Activated CD8-positive, alpha-beta T cell treated with anti-CD3 and anti-CD28 coated beads for 36 hours (primary cell): ENCODE data around the gene GALNT17. TPM values are rescaled to one million over a fixed set of nuclear protein-coding genes. Genes with fewer than 3 reads are reported as not detected.

Experiments used
- ATAC-seq: fragments of 200-7000 bp; cut with Tn5 transposase; one replicate; pipeline ENCODE4 v1.10.0; 2021; ENCODE audit warnings: mild to moderate bottlenecking, moderate library complexity
- CTCF ChIA-PET: fragments of 350-600 bp; sonication (Branson Sonifier 250); formaldehyde crosslinking; loops from one replicate; lab custom pipeline; 2021; ENCODE audit warnings: antibody characterized with exemption; lab: Charles Lee
- POLR2A ChIA-PET: fragments of 350-600 bp; sonication (Branson Sonifier 250); formaldehyde crosslinking; loops from one replicate; lab custom pipeline; 2021; ENCODE audit warnings: antibody characterized with exemption; lab: Charles Lee
- DNase-seq: peaks from one replicate; pipeline ENCODE4 v3.0.0-alpha.2; 2020
- H3K27ac Mint-ChIP-seq: one replicate; pipeline ENCODE4 v1.8.0; 2021; ENCODE audit warnings: mild to moderate bottlenecking, mixed read lengths
- H3K27me3 Mint-ChIP-seq: one replicate; pipeline ENCODE4 v1.8.0; 2021; ENCODE audit warnings: mixed read lengths
- H3K36me3 Mint-ChIP-seq: one replicate; pipeline ENCODE4 v1.8.0; 2021; ENCODE audit warnings: low read depth, mixed read lengths
- H3K4me1 Mint-ChIP-seq: one replicate; pipeline ENCODE4 v1.8.0; 2021; ENCODE audit warnings: low read depth, mixed read lengths
- H3K4me3 Mint-ChIP-seq: one replicate; pipeline ENCODE4 v1.8.0; 2021; ENCODE audit warnings: mild to moderate bottlenecking, moderate library complexity, mixed read lengths
- H3K9me3 Mint-ChIP-seq: one replicate; pipeline ENCODE4 v1.8.0; 2021; ENCODE audit warnings: mixed read lengths
- intact Hi-C: fragments of 100-400 bp; cut with micrococcal nuclease; formaldehyde crosslinking; loops from one replicate; pipeline ENCODE4 v1.10.0; 2022
- total RNA-seq, 2 experiments: library from RNA; stranded (reverse); gene quantifications; one replicate each; pipeline ENCODE4 v1.2.3, GENCODE V29; 2021
- TF ChIP-seq, protein P1 (sequence below): fragments of 200-600 bp; IDR thresholded peaks from one replicate; pipeline ENCODE4 v1.8.0; 2022; ENCODE audit warnings: antibody characterized with exemption, mild to moderate bottlenecking

The GALNT17 gene
- total RNA-seq, 2 experiments from 2014 or later: not detected

DNA sequence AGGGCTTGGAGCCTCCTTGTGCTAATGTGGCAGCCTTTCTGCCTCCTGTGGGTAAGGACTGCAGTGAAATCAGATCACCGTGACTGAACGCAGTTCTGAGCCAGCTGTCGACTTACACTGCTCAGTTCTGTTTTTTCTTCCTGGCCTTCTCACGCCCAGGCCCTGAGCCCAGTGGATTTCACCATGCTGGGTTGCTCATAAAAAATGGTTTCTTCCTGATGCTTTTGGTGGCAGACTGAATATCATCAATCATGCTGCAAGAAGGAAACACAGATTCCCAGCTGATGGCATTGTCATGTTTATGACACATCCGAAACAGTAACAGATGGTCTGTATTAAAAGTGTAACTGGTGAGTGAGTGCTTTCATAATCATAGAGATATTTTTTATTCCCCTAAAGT is 389.6 kb downstream of the GALNT17 start:
- TF ChIP-seq, protein P1, sequence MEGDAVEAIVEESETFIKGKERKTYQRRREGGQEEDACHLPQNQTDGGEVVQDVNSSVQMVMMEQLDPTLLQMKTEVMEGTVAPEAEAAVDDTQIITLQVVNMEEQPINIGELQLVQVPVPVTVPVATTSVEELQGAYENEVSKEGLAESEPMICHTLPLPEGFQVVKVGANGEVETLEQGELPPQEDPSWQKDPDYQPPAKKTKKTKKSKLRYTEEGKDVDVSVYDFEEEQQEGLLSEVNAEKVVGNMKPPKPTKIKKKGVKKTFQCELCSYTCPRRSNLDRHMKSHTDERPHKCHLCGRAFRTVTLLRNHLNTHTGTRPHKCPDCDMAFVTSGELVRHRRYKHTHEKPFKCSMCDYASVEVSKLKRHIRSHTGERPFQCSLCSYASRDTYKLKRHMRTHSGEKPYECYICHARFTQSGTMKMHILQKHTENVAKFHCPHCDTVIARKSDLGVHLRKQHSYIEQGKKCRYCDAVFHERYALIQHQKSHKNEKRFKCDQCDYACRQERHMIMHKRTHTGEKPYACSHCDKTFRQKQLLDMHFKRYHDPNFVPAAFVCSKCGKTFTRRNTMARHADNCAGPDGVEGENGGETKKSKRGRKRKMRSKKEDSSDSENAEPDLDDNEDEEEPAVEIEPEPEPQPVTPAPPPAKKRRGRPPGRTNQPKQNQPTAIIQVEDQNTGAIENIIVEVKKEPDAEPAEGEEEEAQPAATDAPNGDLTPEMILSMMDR: no peak
- no peaks in the 10 kb centered on the region for H3K27me3 Mint-ChIP-seq
- no peak overlapping the region for H3K27ac Mint-ChIP-seq
- ChIA-PET CTCF (no interaction called here), POLR2A (no interaction called here)
- H3K4me1 Mint-ChIP-seq: no peaks in the 10 kb centered on the region
- no peak overlapping the region for H3K4me3 Mint-ChIP-seq
- no peak for DNase-seq
- H3K36me3 Mint-ChIP-seq: no peaks in the 10 kb centered on the region
- intact Hi-C loops: no loop called here
- no peak for ATAC-seq
- H3K9me3 Mint-ChIP-seq: peaks cover 13% of the 10 kb centered on the region

DNA sequence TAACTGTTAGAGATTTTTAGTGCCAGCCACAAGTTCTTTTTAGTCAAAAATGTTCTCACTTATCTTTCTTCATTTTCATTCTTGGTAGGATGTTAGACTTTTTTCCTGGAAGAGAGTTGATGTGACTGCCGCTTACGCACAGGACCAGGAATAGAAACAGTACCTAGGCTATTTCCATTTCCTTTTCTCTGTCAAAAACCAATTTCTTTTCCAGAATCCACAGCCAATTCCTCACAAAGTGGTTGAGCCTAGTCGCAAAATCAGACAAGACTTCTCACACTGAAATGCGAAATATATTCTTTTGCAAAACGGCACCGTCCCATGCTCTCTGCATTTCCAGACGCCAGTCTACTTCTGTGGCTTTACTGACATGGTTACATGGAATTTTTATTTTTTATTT is 394.2 kb downstream of the GALNT17 start:
- H3K4me1 Mint-ChIP-seq: no peaks in the 10 kb centered on the region
- intact Hi-C loops: no loop called here
- no peak overlapping the region for H3K27ac Mint-ChIP-seq
- ChIA-PET CTCF (no interaction called here), POLR2A (no interaction called here)
- DNase-seq (no peak), ATAC-seq (no peak)
- TF ChIP-seq, protein P1: no peak
- no peaks in the 10 kb centered on the region for H3K36me3 Mint-ChIP-seq
- H3K27me3 Mint-ChIP-seq: no peaks in the 10 kb centered on the region
- H3K4me3 Mint-ChIP-seq: no peak overlapping the region
- peaks cover 5% of the 10 kb centered on the region for H3K9me3 Mint-ChIP-seq

DNA sequence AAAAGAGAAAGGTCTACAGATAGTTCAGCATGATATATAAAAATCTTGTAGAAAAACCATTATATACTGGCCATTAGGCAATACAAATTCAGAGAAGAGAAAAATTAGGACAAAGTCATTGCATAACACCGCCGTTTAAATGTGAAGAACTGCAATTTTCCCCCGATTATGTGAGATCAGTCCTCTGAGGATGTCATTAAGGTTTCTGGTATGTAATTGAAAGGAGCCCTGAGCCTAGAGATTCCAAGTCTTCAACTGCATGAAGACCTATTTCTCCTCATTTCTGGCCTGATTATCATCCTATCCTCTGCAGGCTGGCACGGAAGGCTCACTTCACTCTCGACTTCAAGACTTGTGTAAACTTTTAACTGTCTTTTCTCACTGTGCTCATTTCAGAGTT is 395.3 kb downstream of the GALNT17 start:
- Mint-ChIP-seq H3K4me3 (no peak overlapping the region), H3K4me1 (no peaks in the 10 kb centered on the region), H3K9me3 (peaks cover 5% of the 10 kb centered on the region), H3K27me3 (no peaks in the 10 kb centered on the region), H3K36me3 (no peaks in the 10 kb centered on the region), H3K27ac (no peak overlapping the region)
- no peak for DNase-seq
- intact Hi-C loops: no loop called here
- CTCF ChIA-PET: no interaction called here
- TF ChIP-seq, protein P1: no peak
- POLR2A ChIA-PET: no interaction called here
- ATAC-seq: no peak

DNA sequence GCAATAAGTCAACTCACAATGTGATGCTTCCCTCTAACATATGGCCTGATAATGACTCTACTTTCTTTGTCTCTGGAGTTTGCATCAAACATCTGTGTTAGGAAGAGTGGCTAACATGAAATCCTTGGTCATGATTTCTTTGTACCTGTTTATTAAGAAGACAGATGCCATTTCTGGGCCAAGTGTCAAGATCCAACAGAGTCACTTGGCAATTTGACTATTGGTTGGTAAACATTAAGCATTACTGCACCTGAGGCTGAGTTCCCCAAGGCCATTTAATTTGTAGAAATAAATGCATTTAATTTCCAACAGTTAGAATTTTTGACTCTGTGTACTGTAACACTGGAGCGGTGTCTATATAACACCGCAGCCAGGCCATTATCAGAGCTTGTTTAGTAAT is 403.7 kb downstream of the GALNT17 start:
- ChIA-PET POLR2A (no interaction called here), CTCF (no interaction called here)
- no peaks in the 10 kb centered on the region for H3K27me3 Mint-ChIP-seq
- H3K36me3 Mint-ChIP-seq: no peaks in the 10 kb centered on the region
- intact Hi-C loops: no loop called here
- H3K4me1 Mint-ChIP-seq: no peaks in the 10 kb centered on the region
- no peak overlapping the region for H3K4me3 Mint-ChIP-seq
- DNase-seq: no peak
- ATAC-seq: no peak
- TF ChIP-seq, protein P1: no peak
- H3K27ac Mint-ChIP-seq: no peak overlapping the region
- peaks cover 11% of the 10 kb centered on the region for H3K9me3 Mint-ChIP-seq

DNA sequence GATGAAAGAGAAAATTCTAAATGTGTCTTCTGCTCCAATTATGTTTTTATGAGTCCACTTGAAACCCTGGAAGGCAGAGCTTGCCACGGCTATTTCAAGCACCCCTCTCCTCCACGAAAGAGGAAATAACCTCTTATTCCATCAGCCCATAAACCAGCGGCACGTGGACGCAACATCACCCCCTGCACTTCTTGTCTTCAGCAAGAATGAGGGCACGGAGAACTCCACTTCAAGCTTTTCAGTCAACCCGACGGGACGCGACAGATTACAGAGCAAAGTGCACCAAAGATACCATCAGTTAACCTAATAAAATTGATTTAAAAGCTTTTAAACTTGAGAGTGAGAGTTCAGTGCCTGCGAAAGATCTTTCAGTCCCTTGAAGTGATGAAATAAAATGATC is 406.3 kb downstream of the GALNT17 start:
- H3K27me3 Mint-ChIP-seq: no peaks in the 10 kb centered on the region
- intact Hi-C loops: no loop called here
- no peaks in the 10 kb centered on the region for H3K4me1 Mint-ChIP-seq
- ATAC-seq (no peak), DNase-seq (no peak)
- H3K36me3 Mint-ChIP-seq: no peaks in the 10 kb centered on the region
- ChIA-PET CTCF (no interaction called here), POLR2A (no interaction called here)
- TF ChIP-seq, protein P1: no peak
- no peak overlapping the region for H3K27ac Mint-ChIP-seq
- H3K4me3 Mint-ChIP-seq: no peak overlapping the region
- peaks cover 11% of the 10 kb centered on the region for H3K9me3 Mint-ChIP-seq
